Ascending aorta (tissue), 2 donors: Measurements from ENCODE around the gene GBE1. TPM values are rescaled to one million over a fixed set of nuclear protein-coding genes. Genes with fewer than 3 reads are reported as not detected.
"Not testable (repeated sequence)": the region's sequence is repeated elsewhere in the genome, so short reads cannot be mapped to it uniquely, and the experiment has no call there.

ENCODE experiments used
- DNase-seq, 2 donors: peaks; one replicate each; pipeline ENCODE4 v3.0.0-alpha.2; 2019; ENCODE audit warnings: low spot score in 2 of 2
- H3K27ac ChIP-seq, 2 donors: fragments of 200-600 bp; sonication (generic); one replicate each; pipeline ENCODE4 v1.5.1; 2016 to 2017; ENCODE audit warnings: mild to moderate bottlenecking in 1 of 2
- H3K27me3 ChIP-seq: fragments of 200-600 bp; sonication (generic); one replicate; pipeline ENCODE4 v1.5.1; 2017
- H3K36me3 ChIP-seq, 2 donors: fragments of 200-600 bp; sonication (generic); one replicate each; pipeline ENCODE4 v1.5.1; 2016
- H3K4me1 ChIP-seq, 2 donors: fragments of 200-600 bp; sonication (generic); one replicate each; pipeline ENCODE4 v1.5.1; 2016 to 2017; ENCODE audit warnings: mild to moderate bottlenecking in 1 of 2
- H3K4me3 ChIP-seq, 2 donors: fragments of 200-600 bp; sonication (generic); one replicate each; pipeline ENCODE4 v1.5.1; 2016 to 2017; ENCODE audit warnings: mild to moderate bottlenecking in 1 of 2
- H3K9me3 ChIP-seq, 2 donors: fragments of 200-600 bp; sonication (generic); one replicate each; pipeline ENCODE4 v1.5.1; 2016
- CTCF ChIP-seq, 3 experiments: fragments of 200-600 bp in 2 of 3; fragments of 450-650 bp in 1 of 3; sonication (generic) in 2 of 3; IDR thresholded peaks; one replicate each; pipeline ENCODE4 v1.5.1; 2016 to 2019; ENCODE audit warnings: antibody characterized with exemption in 3 of 3, mild to moderate bottlenecking in 1 of 3, moderate library complexity in 1 of 3
- intact Hi-C: fragments of 100-400 bp; cut with DNase I; formaldehyde crosslinking; loops from one replicate; pipeline ENCODE4 v1.15.1; 2023
- total RNA-seq: library from RNA; depleted of rRNA; stranded (reverse); fragments of >200 nt; gene quantifications from one replicate; pipeline ENCODE4 v1.1.0, GENCODE V29; 2016

Gene GBE1
- total RNA-seq, 1 donor from 2014 or later = 20.8 TPM

DNA sequence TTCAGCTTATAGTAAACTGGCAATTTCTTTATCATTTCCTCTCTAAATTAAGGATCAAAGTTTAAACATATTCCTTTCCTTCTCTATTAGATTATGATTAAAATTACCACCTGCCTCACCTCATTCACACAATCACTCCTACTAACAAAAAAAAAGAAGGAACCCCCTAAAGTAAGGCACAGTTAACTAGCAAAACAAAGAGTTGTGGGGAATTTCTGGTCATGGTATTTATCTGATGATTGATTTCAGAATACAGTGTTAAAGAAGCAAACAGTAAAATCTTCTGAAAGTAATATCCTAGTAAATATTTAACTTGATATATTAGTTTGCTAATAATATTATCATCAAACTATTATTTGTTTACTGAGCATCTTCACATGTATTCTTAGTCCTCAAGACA lies 8.8 kb downstream of the GBE1 start:
- intact Hi-C loops = no loop called here
- DNase-seq = no peak
- H3K4me1 ChIP-seq = peaks cover 0 to 10% of the 10 kb centered on the region in 2 donors

GRCh38 chr3:81749265-81749664 lies 12.2 kb downstream of the GBE1 start:
- DNase-seq = no peak
- H3K4me1 ChIP-seq = peaks cover 2 to 10% of the 10 kb centered on the region in 2 donors
- no peak overlapping the region for H3K27ac ChIP-seq
- no peak for TF ChIP-seq CTCF (IDR thresholded peaks at IDR 0.05)
- H3K27me3 ChIP-seq = no peaks in the 10 kb centered on the region
- no peak overlapping the region for H3K4me3 ChIP-seq
- no peaks in the 10 kb centered on the region for H3K9me3 ChIP-seq
- H3K36me3 ChIP-seq = no peaks in the 10 kb centered on the region
- intact Hi-C loops = no loop called here

More for the DNA sequence above, 8.8 kb downstream of the GBE1 start:
- no peak overlapping the region for H3K4me3 ChIP-seq
- H3K36me3 ChIP-seq = no peaks in the 10 kb centered on the region
- H3K27ac ChIP-seq = peak overlapping the region in 1 of 2 donors; percentile 20
- no peak for TF ChIP-seq CTCF (IDR thresholded peaks at IDR 0.05)
- H3K9me3 ChIP-seq = peaks cover 0 to 7% of the 10 kb centered on the region in 2 donors
- H3K27me3 ChIP-seq = no peaks in the 10 kb centered on the region

- H3K4me3 ChIP-seq, H3K27me3 ChIP-seq, DNase-seq, intact Hi-C loops, H3K9me3 ChIP-seq, H3K36me3 ChIP-seq: not testable (repeated sequence)
- peak overlapping the region in 1 of 2 donors; percentile 20 for H3K27ac ChIP-seq
- H3K4me1 ChIP-seq = peaks cover 2 to 18% of the 10 kb centered on the region in 2 donors
Measured at GRCh38 chr3:81747280-81747679, 14.2 kb downstream of the GBE1 start.

GRCh38 chr3:81744366-81744765 lies 17.1 kb downstream of the GBE1 start:
- no peak overlapping the region for H3K4me3 ChIP-seq
- H3K36me3 ChIP-seq = no peaks in the 10 kb centered on the region
- H3K27ac ChIP-seq = peak overlapping the region; percentile 81 to 92
- intact Hi-C loops = no loop called here
- H3K4me1 ChIP-seq = peaks cover 2 to 44% of the 10 kb centered on the region in 2 donors
- H3K9me3 ChIP-seq = no peaks in the 10 kb centered on the region
- DNase-seq = no peak
- H3K27me3 ChIP-seq = no peaks in the 10 kb centered on the region
- no peak for TF ChIP-seq CTCF (IDR thresholded peaks at IDR 0.05)

- H3K4me3 ChIP-seq = peak overlapping the region in 1 of 2 donors; percentile 1
- no peaks in the 10 kb centered on the region for H3K27me3 ChIP-seq
- H3K4me1 ChIP-seq = peaks cover 2 to 44% of the 10 kb centered on the region in 2 donors
- H3K27ac ChIP-seq = peak overlapping the region; percentile 81 to 92
- H3K36me3 ChIP-seq = no peaks in the 10 kb centered on the region
- H3K9me3 ChIP-seq = no peaks in the 10 kb centered on the region
- intact Hi-C loops = loop anchor here (1.0 kb wide), 1 partner anchor 18 kb away; the partner anchor contains the start of gene GBE1
- TF ChIP-seq CTCF (IDR thresholded peaks at IDR 0.05) = no peak
- DNase-seq = peak in 1 of 2 donors; percentile 78
Measured at GRCh38 chr3:81743096-81744025, 18.1 kb downstream of the GBE1 start.

DNA sequence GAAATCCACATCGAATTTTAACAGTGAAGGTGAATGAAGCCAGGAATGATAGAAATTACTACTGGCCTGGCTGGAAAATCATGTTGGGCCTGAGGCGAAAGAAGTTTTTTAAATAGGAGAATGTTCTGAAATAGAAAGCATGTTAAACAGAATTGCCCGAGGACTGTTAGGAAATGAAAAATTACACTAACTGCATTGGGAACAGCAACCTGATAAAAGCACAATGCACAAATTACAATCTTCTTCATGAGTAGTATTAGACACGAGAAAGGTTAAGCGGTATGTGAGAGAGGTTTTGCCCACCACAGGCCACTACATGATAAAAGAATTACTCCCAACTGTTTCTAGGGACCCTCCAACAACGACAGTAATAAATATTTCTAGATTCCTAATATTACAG lies 18.9 kb downstream of the GBE1 start:
- H3K36me3 ChIP-seq = no peaks in the 10 kb centered on the region
- peaks cover 2 to 44% of the 10 kb centered on the region in 2 donors for H3K4me1 ChIP-seq
- no peak for DNase-seq
- H3K27ac ChIP-seq = peak overlapping the region; percentile 81 to 92
- no peak for TF ChIP-seq CTCF (IDR thresholded peaks at IDR 0.05)
- H3K27me3 ChIP-seq = no peaks in the 10 kb centered on the region
- H3K4me3 ChIP-seq = peak overlapping the region in 1 of 2 donors; percentile 1
- intact Hi-C loops = no loop called here
- no peaks in the 10 kb centered on the region for H3K9me3 ChIP-seq
